Transverse colon (tissue), 3 donors: ENCODE data around the gene ROBO1.

Experiments used
- EP300 ChIP-seq: sonication (generic); formaldehyde crosslinking; IDR thresholded peaks from one replicate; pipeline ENCODE4 v1.6.1; 2017; ENCODE audit warnings: antibody characterized with exemption, low read depth
- POLR2A ChIP-seq: fragments of 450-650 bp; IDR thresholded peaks from one replicate; pipeline ENCODE4 v1.6.1; 2016; ENCODE audit warnings: antibody characterized with exemption, mild to moderate bottlenecking, moderate library complexity
- TF ChIP-seq, protein P1 (sequence below), 5 experiments: fragments of 200-600 bp in 3 of 5; fragments of 450-650 bp in 2 of 5; sonication (generic) in 3 of 5; IDR thresholded peaks; 1 replicate in 2 of 5; 2 replicates in 3 of 5; pipeline ENCODE4 v1.5.1; 2016 to 2017; ENCODE audit warnings: antibody characterized with exemption in 5 of 5, inconsistent platforms in 3 of 5, mild to moderate bottlenecking in 2 of 5, moderate library complexity in 1 of 5

DNA sequence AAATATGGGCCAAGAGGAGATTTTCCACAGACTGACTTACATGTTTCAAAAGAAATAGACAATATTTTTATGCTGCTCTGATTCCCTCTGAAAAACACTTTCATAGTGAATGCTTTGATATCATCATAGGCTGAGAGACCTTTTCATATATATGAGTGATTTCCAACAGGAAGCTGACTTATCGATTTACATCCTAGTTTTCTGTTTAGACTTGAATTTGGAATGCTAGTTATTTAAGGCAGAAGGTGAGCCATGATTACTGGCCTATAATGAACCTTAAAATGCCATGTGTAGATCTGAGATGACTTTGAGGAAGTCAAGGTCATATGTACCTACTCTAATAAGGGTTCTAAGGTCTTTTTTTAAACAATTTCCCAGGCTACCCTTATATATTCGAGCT, 1126.1 kb downstream of the ROBO1 start:
- TF ChIP-seq, protein P1, sequence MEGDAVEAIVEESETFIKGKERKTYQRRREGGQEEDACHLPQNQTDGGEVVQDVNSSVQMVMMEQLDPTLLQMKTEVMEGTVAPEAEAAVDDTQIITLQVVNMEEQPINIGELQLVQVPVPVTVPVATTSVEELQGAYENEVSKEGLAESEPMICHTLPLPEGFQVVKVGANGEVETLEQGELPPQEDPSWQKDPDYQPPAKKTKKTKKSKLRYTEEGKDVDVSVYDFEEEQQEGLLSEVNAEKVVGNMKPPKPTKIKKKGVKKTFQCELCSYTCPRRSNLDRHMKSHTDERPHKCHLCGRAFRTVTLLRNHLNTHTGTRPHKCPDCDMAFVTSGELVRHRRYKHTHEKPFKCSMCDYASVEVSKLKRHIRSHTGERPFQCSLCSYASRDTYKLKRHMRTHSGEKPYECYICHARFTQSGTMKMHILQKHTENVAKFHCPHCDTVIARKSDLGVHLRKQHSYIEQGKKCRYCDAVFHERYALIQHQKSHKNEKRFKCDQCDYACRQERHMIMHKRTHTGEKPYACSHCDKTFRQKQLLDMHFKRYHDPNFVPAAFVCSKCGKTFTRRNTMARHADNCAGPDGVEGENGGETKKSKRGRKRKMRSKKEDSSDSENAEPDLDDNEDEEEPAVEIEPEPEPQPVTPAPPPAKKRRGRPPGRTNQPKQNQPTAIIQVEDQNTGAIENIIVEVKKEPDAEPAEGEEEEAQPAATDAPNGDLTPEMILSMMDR (IDR thresholded peaks at IDR 0.05): no peak
- TF ChIP-seq POLR2A (no peak), EP300 (no peak)
